Trophoblast cell (in vitro differentiated cells and primary cell): ENCODE results near the gene TBC1D28. TPM values are rescaled to one million over a fixed set of nuclear protein-coding genes. Genes with fewer than 3 reads are reported as not detected.
"Not testable (repeated sequence)": the region's sequence is repeated elsewhere in the genome, so short reads cannot be mapped to it uniquely, and the experiment has no call there.

Experiments
- DNase-seq, 2 donors: peaks; one replicate each; pipeline ENCODE4 v3.0.0-alpha.2; 2016
- H2AFZ ChIP-seq: 2 replicates; pipeline ENCODE4 v1.6.1; 2013; ENCODE audit warnings: low read length, moderate library complexity, mild to moderate bottlenecking; ENCODE audit not compliant: insufficient read depth, poor library complexity
- H2AK5ac ChIP-seq: 2 replicates; pipeline ENCODE4 v1.6.1; 2013; ENCODE audit warnings: mild to moderate bottlenecking, low read length
- H2BK120ac ChIP-seq: 2 replicates; pipeline ENCODE4 v1.6.1; 2013; ENCODE audit warnings: low read length, mild to moderate bottlenecking, moderate library complexity; ENCODE audit not compliant: insufficient read depth, poor library complexity
- H2BK12ac ChIP-seq: 2 replicates; pipeline ENCODE4 v1.6.1; 2013; ENCODE audit warnings: mild to moderate bottlenecking, low read length, moderate library complexity
- H2BK5ac ChIP-seq: 2 replicates; pipeline ENCODE4 v1.6.1; 2013; ENCODE audit warnings: low read length, low read depth, moderate library complexity, mild to moderate bottlenecking; ENCODE audit not compliant: poor library complexity
- H3K14ac ChIP-seq: 2 replicates; pipeline ENCODE4 v1.6.1; 2013; ENCODE audit warnings: mild to moderate bottlenecking, low read length
- H3K18ac ChIP-seq: 2 replicates; pipeline ENCODE4 v1.6.1; 2013; ENCODE audit warnings: mild to moderate bottlenecking, low read length
- H3K23ac ChIP-seq: 2 replicates; pipeline ENCODE4 v1.6.1; 2013; ENCODE audit warnings: low read length
- H3K27ac ChIP-seq: 2 replicates; pipeline ENCODE4 v1.5.1; 2013; ENCODE audit warnings: low read depth, mild to moderate bottlenecking, inconsistent platforms, low read length, moderate library complexity
- H3K27me3 ChIP-seq: 2 replicates; pipeline ENCODE4 v1.6.1; 2013; ENCODE audit warnings: inconsistent platforms, mild to moderate bottlenecking, low read length, moderate library complexity; ENCODE audit not compliant: insufficient read depth
- H3K36me3 ChIP-seq, 2 experiments: 1 replicate in 1 of 2; 2 replicates in 1 of 2; pipeline ENCODE4 v1.6.1; 2013; ENCODE audit warnings: low read length in 2 of 2, mild to moderate bottlenecking in 2 of 2, moderate library complexity in 1 of 2; ENCODE audit not compliant: insufficient read depth in 2 of 2, control insufficient read depth in 1 of 2
- H3K4ac ChIP-seq: 2 replicates; pipeline ENCODE4 v1.6.1; 2013; ENCODE audit warnings: low read depth, mild to moderate bottlenecking, low read length, moderate library complexity
- H3K4me1 ChIP-seq, 2 experiments: 1 replicate in 1 of 2; 2 replicates in 1 of 2; pipeline ENCODE4 v1.6.1; 2013; ENCODE audit warnings: low read length in 2 of 2, mild to moderate bottlenecking in 2 of 2, moderate library complexity in 1 of 2; ENCODE audit not compliant: insufficient read depth in 2 of 2, control insufficient read depth in 1 of 2
- H3K4me2 ChIP-seq: 2 replicates; pipeline ENCODE4 v1.6.1; 2013; ENCODE audit warnings: inconsistent platforms, mild to moderate bottlenecking, low read length, moderate library complexity
- H3K4me3 ChIP-seq: 2 replicates; pipeline ENCODE4 v1.5.1; 2013; ENCODE audit warnings: mild to moderate bottlenecking, low read depth, low read length, inconsistent platforms
- H3K79me1 ChIP-seq: one replicate; pipeline ENCODE4 v1.6.1; 2013; ENCODE audit warnings: low read length
- H3K79me2 ChIP-seq: 2 replicates; pipeline ENCODE4 v1.6.1; 2013; ENCODE audit warnings: low read length, mild to moderate bottlenecking; ENCODE audit not compliant: control insufficient read depth, insufficient read depth, poor library complexity
- H3K9ac ChIP-seq: 2 replicates; pipeline ENCODE4 v1.6.1; 2013; ENCODE audit warnings: mild to moderate bottlenecking, low read length
- H3K9me3 ChIP-seq: 2 replicates; pipeline ENCODE4 v1.6.1; 2013; ENCODE audit warnings: low read depth, mild to moderate bottlenecking, control low read depth, inconsistent platforms, low read length; ENCODE audit not compliant: insufficient read depth
- H4K12ac ChIP-seq: 2 replicates; pipeline ENCODE4 v1.6.1; 2013; ENCODE audit warnings: low read depth, mild to moderate bottlenecking, low read length, moderate library complexity
- H4K8ac ChIP-seq: 2 replicates; pipeline ENCODE4 v1.6.1; 2013; ENCODE audit warnings: low read depth, mild to moderate bottlenecking, low read length, moderate library complexity
- H4K91ac ChIP-seq: one replicate; pipeline ENCODE4 v1.6.1; 2013; ENCODE audit warnings: low read depth, mild to moderate bottlenecking, low read length, moderate library complexity
- WGBS: extraction: QIAGEN DNeasy Blood & Tissue Kit; methylation state at CpG from one replicate; pipeline ENCODE4 v1.1.7; 2013; ENCODE audit warnings: missing lambda C conversion rate; ENCODE audit not compliant: insufficient read length, insufficient coverage; ENCODE audit errors: extremely low coverage; 5-methylcytosine and 5-hydroxymethylcytosine counted together
- polyA plus RNA-seq: library from polyadenylated mRNA; stranded (reverse); fragments of 200-250 nt; gene quantifications from 2 replicates; pipeline ENCODE4 v1.2.3, GENCODE V29; 2013

Gene TBC1D28
- 0.03 TPM in 1 of 2 replicates, not detected in the other for polyA plus RNA-seq

DNA sequence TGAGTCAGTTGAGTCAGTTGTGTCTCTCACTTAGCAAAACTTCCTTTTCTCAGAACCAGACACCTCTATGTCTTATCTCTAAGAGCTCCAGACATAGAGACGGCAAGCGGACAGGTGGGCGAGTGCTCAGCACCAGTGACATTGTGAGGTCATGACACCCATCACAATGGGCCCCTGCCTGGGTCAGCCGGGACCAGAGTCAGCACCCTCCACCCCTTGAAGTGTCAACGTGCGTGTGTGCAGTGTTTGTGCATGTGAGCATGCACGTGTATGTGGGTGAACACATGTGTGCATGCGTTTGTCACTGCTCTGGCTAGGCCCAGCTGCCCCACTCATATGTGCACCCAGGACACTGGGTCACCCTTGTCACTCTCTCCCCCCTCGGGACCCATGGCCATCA is at the start of gene TBC1D28:
Gene TBC1D28, minus strand, starts transcription at position 101 of the 400 bp plus-strand sequence. CDS start 3,039 bp downstream, outside the sequence.
- not testable (repeated sequence) for H3K79me1 ChIP-seq, H3K9ac ChIP-seq, H3K36me3 ChIP-seq, H4K12ac ChIP-seq, H4K91ac ChIP-seq, H4K8ac ChIP-seq, H2AK5ac ChIP-seq, H3K4me3 ChIP-seq, H3K23ac ChIP-seq, H3K4me2 ChIP-seq, H3K18ac ChIP-seq, H2BK120ac ChIP-seq, H3K9me3 ChIP-seq, H3K4ac ChIP-seq, H3K14ac ChIP-seq, DNase-seq, H2AFZ ChIP-seq, H3K27me3 ChIP-seq, H3K4me1 ChIP-seq, H2BK5ac ChIP-seq, H3K79me2 ChIP-seq, H2BK12ac ChIP-seq, H3K27ac ChIP-seq
- no CpG with 5 or more reads among the region's 9 CpGs for WGBS

DNA sequence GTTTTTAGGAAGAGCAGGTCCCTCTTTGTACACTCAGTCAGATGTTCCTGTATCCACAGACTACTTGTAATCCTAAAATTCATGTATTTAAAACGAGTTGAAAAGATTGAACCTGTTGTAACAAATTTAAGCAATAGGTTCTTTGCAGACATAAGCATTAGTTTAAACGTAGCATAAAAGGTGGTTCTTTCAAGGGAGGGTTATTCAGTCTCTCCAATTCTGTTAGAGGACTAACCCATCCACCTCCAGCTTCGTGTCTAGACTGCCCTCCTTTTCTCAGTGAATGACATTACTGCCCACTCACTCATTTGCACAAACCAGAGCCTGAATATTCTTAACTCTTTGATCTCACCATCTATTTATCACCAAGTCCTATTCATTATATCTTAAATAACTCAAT is 38.5 kb upstream of the TBC1D28 start:
- H3K14ac ChIP-seq, H3K36me3 ChIP-seq: not testable (repeated sequence)

DNA sequence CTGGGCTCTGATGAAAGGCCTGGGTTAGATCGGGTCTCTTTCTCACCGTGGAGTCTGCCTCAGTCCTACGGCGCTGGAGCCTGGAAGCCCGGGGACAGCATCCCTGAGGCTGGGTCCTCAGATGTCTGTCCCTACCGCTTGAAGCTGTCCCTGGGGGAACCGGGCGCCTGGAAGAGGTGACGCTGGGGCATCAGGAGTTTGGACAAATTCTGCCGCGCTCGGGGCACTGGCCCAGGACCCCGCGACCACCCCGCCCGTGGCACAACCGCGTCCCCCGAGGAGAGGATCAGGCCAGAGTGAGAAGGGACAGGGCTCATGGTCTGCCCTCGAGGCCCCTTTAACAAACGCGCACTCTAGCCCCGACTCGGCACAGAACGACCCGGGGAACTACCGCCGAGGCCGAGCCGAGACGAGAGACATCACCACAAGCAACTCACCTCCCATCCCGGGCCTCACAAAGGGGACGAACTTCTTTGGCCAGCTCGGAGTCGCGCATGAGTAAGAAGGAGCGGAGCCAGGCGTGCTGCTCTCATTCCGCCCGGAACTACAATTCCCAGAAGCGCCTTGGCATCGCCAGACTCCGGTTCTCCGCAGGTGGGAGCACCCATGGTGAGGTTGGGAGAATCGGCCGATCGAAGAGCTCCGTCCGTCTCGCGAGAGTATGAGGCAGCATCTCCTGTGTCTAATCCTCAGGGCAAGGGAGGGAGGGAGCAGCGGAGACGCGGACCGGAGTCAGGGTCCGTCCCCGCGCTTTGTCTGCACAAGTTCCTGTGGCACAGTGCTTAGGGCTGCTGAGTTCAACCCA is 37.8 kb upstream of the TBC1D28 start, which contains the start of gene FOXO3B:
Gene FOXO3B, minus strand, starts transcription at position 548 of the 805 bp plus-strand sequence. CDS start 663 bp downstream, outside the sequence.
- Histone ChIP-seq H2BK5ac (peak within 1 kb of the TSS; percentile 73), H3K14ac (peak within 1 kb of the TSS; percentile 39), H4K8ac (peak within 1 kb of the TSS; percentile 74), H4K12ac (peak within 1 kb of the TSS; percentile 72), H4K91ac (peak within 1 kb of the TSS; percentile 8), H3K4me3 (peak within 1 kb of the TSS; percentile 79), H3K36me3 (peaks cover 8 to 11% of the 10 kb centered on the region in 2 experiments), H3K4me2 (peak within 1 kb of the TSS; percentile 56)
- H2AK5ac ChIP-seq, H3K18ac ChIP-seq, H2BK120ac ChIP-seq, H3K79me2 ChIP-seq, H3K79me1 ChIP-seq, H3K27ac ChIP-seq, H3K4me1 ChIP-seq, H3K4ac ChIP-seq, H2BK12ac ChIP-seq, H2AFZ ChIP-seq, H3K23ac ChIP-seq, H3K9ac ChIP-seq, H3K9me3 ChIP-seq, H3K27me3 ChIP-seq: not testable (repeated sequence)
- no CpG with 5 or more reads among the region's 58 CpGs for WGBS
- peak; percentile 86 to 94 for DNase-seq

More for the DNA sequence above, 38.5 kb upstream of the TBC1D28 start:
- H3K9ac ChIP-seq, H3K18ac ChIP-seq, H2BK5ac ChIP-seq, H3K4ac ChIP-seq, H3K4me3 ChIP-seq, H3K27ac ChIP-seq, H4K8ac ChIP-seq, H2AK5ac ChIP-seq, H4K12ac ChIP-seq, H2BK120ac ChIP-seq, DNase-seq, H2AFZ ChIP-seq, H4K91ac ChIP-seq, H3K79me2 ChIP-seq, H3K4me2 ChIP-seq, H3K23ac ChIP-seq, H2BK12ac ChIP-seq, H3K27me3 ChIP-seq, H3K9me3 ChIP-seq, H3K4me1 ChIP-seq, H3K79me1 ChIP-seq: not testable (repeated sequence)
- no CpG with 5 or more reads among the region's 3 CpGs for WGBS

DNA sequence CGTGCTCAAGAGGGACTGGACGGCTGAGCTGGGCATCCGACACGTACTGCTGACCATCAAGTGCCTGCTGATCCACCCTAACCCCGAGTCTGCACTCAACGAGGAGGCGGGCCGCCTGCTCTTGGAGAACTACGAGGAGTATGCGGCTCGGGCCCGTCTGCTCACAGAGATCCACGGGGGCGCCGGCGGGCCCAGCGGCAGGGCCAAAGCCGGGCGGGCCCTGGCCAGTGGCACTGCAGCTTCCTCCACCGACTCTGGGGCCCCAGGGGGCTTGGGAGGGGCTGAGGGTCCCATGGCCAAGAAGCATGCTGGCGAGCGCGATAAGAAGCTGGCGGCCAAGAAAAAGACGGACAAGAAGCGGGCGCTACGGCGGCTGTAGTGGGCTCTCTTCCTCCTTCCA is 33.2 kb upstream of the TBC1D28 start:
- not testable (repeated sequence) for H2AFZ ChIP-seq, H3K79me1 ChIP-seq, DNase-seq, H3K23ac ChIP-seq, H4K12ac ChIP-seq, H2AK5ac ChIP-seq, H3K27ac ChIP-seq, H3K4me2 ChIP-seq, H3K4me3 ChIP-seq, H3K9me3 ChIP-seq, H3K27me3 ChIP-seq, H3K4ac ChIP-seq, H3K14ac ChIP-seq, H3K4me1 ChIP-seq, H2BK12ac ChIP-seq, H4K8ac ChIP-seq, H4K91ac ChIP-seq, H2BK5ac ChIP-seq, H3K9ac ChIP-seq, H2BK120ac ChIP-seq, H3K18ac ChIP-seq, H3K79me2 ChIP-seq
- no CpG with 5 or more reads among the region's 29 CpGs for WGBS
- peaks cover 13 to 20% of the 10 kb centered on the region in 2 experiments for H3K36me3 ChIP-seq
